GM23338 (cell line): ENCODE data around the gene PKIB. TPM values are rescaled to one million over a fixed set of nuclear protein-coding genes. Genes with fewer than 3 reads are reported as not detected.
A peak's percentile ranks its signal among the peaks of the same experiment; 100 is the strongest.
"Not testable (repeated sequence)": the region's sequence is repeated elsewhere in the genome, so short reads cannot be mapped to it uniquely, and the experiment has no call there.

ENCODE experiments used
- ATAC-seq: fragments of 200-7000 bp; cut with Tn5 transposase; 3 replicates; pipeline ENCODE4 v1.9.1; 2020
- DNase-seq: peaks from one replicate; pipeline ENCODE4 v3.0.0-alpha.2; 2015; ENCODE audit warnings: low spot score
- H2AFZ ChIP-seq: fragments of 200-600 bp; sonication (generic); 2 replicates; pipeline ENCODE4 v1.8.0; 2016; ENCODE audit warnings: antibody characterized with exemption, mild to moderate bottlenecking, moderate library complexity
- H3F3A ChIP-seq: fragments of 200-600 bp; sonication (generic); replicated peaks from 2 replicates; pipeline ENCODE4 v1.8.0; 2017; ENCODE audit warnings: antibody characterized with exemption, mixed run types, low read depth
- H3K27ac ChIP-seq: fragments of 200-600 bp; sonication (generic); 2 replicates; pipeline ENCODE4 v1.6.1; 2016; ENCODE audit warnings: low read depth
- H3K27me3 ChIP-seq: fragments of 200-600 bp; sonication (generic); 2 replicates; pipeline ENCODE4 v1.8.0; 2016; ENCODE audit warnings: mild to moderate bottlenecking, mixed run types, moderate library complexity; ENCODE audit not compliant: insufficient read depth
- H3K36me3 ChIP-seq: fragments of 200-600 bp; sonication (generic); 2 replicates; pipeline ENCODE4 v1.8.0; 2016; ENCODE audit warnings: mild to moderate bottlenecking; ENCODE audit not compliant: insufficient read depth
- H3K4me1 ChIP-seq: fragments of 200-600 bp; sonication (generic); 2 replicates; pipeline ENCODE4 v1.8.0; 2016; ENCODE audit warnings: mild to moderate bottlenecking, moderate library complexity; ENCODE audit not compliant: insufficient read depth
- H3K4me2 ChIP-seq: fragments of 200-600 bp; sonication (generic); 2 replicates; pipeline ENCODE4 v1.7.1; 2017; ENCODE audit warnings: mixed run types
- H3K4me3 ChIP-seq: fragments of 200-600 bp; sonication (generic); 2 replicates; pipeline ENCODE4 v1.6.1; 2016; ENCODE audit warnings: mixed run types
- H3K79me2 ChIP-seq: fragments of 200-600 bp; sonication (generic); replicated peaks from 2 replicates; pipeline ENCODE4 v1.8.0; 2017; ENCODE audit warnings: mild to moderate bottlenecking; ENCODE audit not compliant: insufficient read depth
- H3K9me2 ChIP-seq: fragments of 200-600 bp; sonication (generic); 2 replicates; pipeline ENCODE4 v1.8.0; 2017; ENCODE audit not compliant: insufficient read depth
- H4K20me1 ChIP-seq: fragments of 200-600 bp; sonication (generic); replicated peaks from 2 replicates; pipeline ENCODE4 v1.8.0; 2017; ENCODE audit warnings: mild to moderate bottlenecking; ENCODE audit not compliant: insufficient read depth
- H3K27ac Mint-ChIP-seq: 2 replicates; pipeline ENCODE4 v1.8.0; 2020; ENCODE audit warnings: inconsistent platforms, mild to moderate bottlenecking, moderate library complexity, mixed read lengths
- H3K27me3 Mint-ChIP-seq: 3 replicates; pipeline ENCODE4 v1.8.0; 2022; ENCODE audit warnings: low read depth, mild to moderate bottlenecking, moderate library complexity, mixed read lengths, inconsistent platforms; ENCODE audit not compliant: insufficient read depth, poor library complexity
- H3K36me3 Mint-ChIP-seq: 3 replicates; pipeline ENCODE4 v1.8.0; 2021; ENCODE audit warnings: low read depth, mild to moderate bottlenecking, inconsistent platforms, moderate library complexity, mixed read lengths
- H3K4me1 Mint-ChIP-seq: 3 replicates; pipeline ENCODE4 v1.8.0; 2020; ENCODE audit warnings: mild to moderate bottlenecking, inconsistent platforms, mixed read lengths
- H3K4me3 Mint-ChIP-seq: 3 replicates; pipeline ENCODE4 v1.8.0; 2021; ENCODE audit warnings: moderate library complexity, mild to moderate bottlenecking, inconsistent platforms, mixed read lengths
- H3K9me3 Mint-ChIP-seq: 3 replicates; pipeline ENCODE4 v1.8.0; 2020; ENCODE audit warnings: moderate library complexity, mild to moderate bottlenecking, inconsistent platforms, mixed read lengths
- CREB1 ChIP-seq: fragments of 250-450 bp; sonication (Bioruptor Pico); IDR thresholded peaks from 2 replicates; pipeline ENCODE4 v1.5.0; 2020; ENCODE audit warnings: low read depth, mild to moderate bottlenecking, moderate library complexity
- EZH2 ChIP-seq: fragments of 200-600 bp; sonication (generic); IDR thresholded peaks from one replicate; pipeline ENCODE4 v1.8.0; 2017; ENCODE audit warnings: antibody characterized with exemption, mild to moderate bottlenecking, low read depth; ENCODE audit not compliant: unreplicated experiment
- EZH2phosphoT487 ChIP-seq: fragments of 200-600 bp; sonication (generic); IDR thresholded peaks from one replicate; pipeline ENCODE4 v1.8.1; 2018; ENCODE audit warnings: antibody characterized with exemption; ENCODE audit not compliant: unreplicated experiment
- JUNB ChIP-seq: IDR thresholded peaks from one replicate; pipeline ENCODE4 v1.6.1; 2016; ENCODE audit warnings: antibody characterized with exemption; ENCODE audit not compliant: unreplicated experiment
- NANOG ChIP-seq: IDR thresholded peaks from 2 replicates; pipeline ENCODE4 v1.6.1; 2016; ENCODE audit warnings: antibody characterized with exemption, borderline replicate concordance
- POLR2AphosphoS5 ChIP-seq: IDR thresholded peaks from 2 replicates; pipeline ENCODE4 v1.6.1; 2016; ENCODE audit warnings: antibody characterized with exemption, low read depth
- STAT1 ChIP-seq: IDR thresholded peaks from one replicate; pipeline ENCODE4 v1.6.1; 2016; ENCODE audit warnings: antibody characterized with exemption; ENCODE audit not compliant: unreplicated experiment
- ZNF331 ChIP-seq: fragments of 250-450 bp; sonication (Bioruptor Pico); IDR thresholded peaks from 2 replicates; pipeline ENCODE4 v1.5.0; 2020; ENCODE audit warnings: low read depth, mild to moderate bottlenecking, moderate library complexity
- polyA plus RNA-seq: library from polyadenylated mRNA; unstranded; fragments of >200 nt; fragmentation: Nextera tagmentation; extraction: Ambion mirVana; gene quantifications from 2 replicates; pipeline ENCODE4 v1.2.1, GENCODE V29; 2016
- total RNA-seq: library from RNA; depleted of rRNA; stranded (reverse); fragments of >200 nt; shearing (Covaris generic); gene quantifications from 2 replicates; pipeline ENCODE4 v1.2.3, GENCODE V29; 2014
- TF ChIP-seq, protein P1 (sequence below): IDR thresholded peaks from one replicate; pipeline ENCODE4 v1.6.1; 2018; ENCODE audit warnings: antibody characterized with exemption; ENCODE audit not compliant: unreplicated experiment
- TF ChIP-seq, protein P2 (sequence below), 2 experiments: fragments of 200-600 bp in 1 of 2; sonication (generic) in 1 of 2; conservative IDR thresholded peaks; 2 replicates each; pipeline versions ENCODE4 v1.5.1 to v1.6.1; 2016 to 2017; ENCODE audit warnings: antibody characterized with exemption in 2 of 2, low read depth in 2 of 2, mild to moderate bottlenecking in 2 of 2, moderate library complexity in 1 of 2
- TF ChIP-seq, protein P3 (sequence below): fragments of 250-450 bp; sonication (Bioruptor Pico); IDR thresholded peaks from 2 replicates; pipeline ENCODE4 v1.5.0; 2020; ENCODE audit warnings: mild to moderate bottlenecking, moderate library complexity

PKIB gene
- total and polyA plus RNA-seq, 2 experiments from 2014 or later: 125 to 170 TPM

DNA sequence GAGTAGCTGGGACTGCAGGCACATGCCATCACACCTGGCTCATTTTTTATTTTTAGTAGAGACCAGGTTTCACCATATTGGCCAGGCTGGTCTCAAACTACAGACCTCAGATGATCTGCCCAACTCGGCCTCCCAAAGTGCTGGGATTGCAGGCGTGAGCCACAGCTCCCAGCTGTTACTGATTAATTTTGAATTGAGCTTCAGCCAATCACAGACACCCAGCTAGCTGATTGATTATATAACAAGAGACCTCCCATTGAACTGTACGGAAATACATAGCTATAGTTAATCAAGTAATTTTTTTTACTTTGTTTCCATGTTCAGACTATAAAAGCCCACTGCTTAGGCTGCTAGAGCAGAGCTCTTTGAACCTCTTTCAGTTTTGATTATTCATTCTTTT, 31.6 kb downstream of the PKIB start:
- ATAC-seq: no peak
- H3K27me3 ChIP-seq: no peaks in the 10 kb centered on the region
- H3K4me1 ChIP-seq: no peaks in the 10 kb centered on the region
- H3K4me2 ChIP-seq: no peak overlapping the region
- no peaks in the 10 kb centered on the region; the same call in 1 of the 2 replicates for H4K20me1 ChIP-seq
- H3F3A ChIP-seq: no peaks in the 10 kb centered on the region
- no peak overlapping the region for H3K4me3 Mint-ChIP-seq
- TF ChIP-seq EZH2: no peak
- TF ChIP-seq, protein P1, sequence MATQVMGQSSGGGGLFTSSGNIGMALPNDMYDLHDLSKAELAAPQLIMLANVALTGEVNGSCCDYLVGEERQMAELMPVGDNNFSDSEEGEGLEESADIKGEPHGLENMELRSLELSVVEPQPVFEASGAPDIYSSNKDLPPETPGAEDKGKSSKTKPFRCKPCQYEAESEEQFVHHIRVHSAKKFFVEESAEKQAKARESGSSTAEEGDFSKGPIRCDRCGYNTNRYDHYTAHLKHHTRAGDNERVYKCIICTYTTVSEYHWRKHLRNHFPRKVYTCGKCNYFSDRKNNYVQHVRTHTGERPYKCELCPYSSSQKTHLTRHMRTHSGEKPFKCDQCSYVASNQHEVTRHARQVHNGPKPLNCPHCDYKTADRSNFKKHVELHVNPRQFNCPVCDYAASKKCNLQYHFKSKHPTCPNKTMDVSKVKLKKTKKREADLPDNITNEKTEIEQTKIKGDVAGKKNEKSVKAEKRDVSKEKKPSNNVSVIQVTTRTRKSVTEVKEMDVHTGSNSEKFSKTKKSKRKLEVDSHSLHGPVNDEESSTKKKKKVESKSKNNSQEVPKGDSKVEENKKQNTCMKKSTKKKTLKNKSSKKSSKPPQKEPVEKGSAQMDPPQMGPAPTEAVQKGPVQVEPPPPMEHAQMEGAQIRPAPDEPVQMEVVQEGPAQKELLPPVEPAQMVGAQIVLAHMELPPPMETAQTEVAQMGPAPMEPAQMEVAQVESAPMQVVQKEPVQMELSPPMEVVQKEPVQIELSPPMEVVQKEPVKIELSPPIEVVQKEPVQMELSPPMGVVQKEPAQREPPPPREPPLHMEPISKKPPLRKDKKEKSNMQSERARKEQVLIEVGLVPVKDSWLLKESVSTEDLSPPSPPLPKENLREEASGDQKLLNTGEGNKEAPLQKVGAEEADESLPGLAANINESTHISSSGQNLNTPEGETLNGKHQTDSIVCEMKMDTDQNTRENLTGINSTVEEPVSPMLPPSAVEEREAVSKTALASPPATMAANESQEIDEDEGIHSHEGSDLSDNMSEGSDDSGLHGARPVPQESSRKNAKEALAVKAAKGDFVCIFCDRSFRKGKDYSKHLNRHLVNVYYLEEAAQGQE: no peak
- TF ChIP-seq, protein P2, sequence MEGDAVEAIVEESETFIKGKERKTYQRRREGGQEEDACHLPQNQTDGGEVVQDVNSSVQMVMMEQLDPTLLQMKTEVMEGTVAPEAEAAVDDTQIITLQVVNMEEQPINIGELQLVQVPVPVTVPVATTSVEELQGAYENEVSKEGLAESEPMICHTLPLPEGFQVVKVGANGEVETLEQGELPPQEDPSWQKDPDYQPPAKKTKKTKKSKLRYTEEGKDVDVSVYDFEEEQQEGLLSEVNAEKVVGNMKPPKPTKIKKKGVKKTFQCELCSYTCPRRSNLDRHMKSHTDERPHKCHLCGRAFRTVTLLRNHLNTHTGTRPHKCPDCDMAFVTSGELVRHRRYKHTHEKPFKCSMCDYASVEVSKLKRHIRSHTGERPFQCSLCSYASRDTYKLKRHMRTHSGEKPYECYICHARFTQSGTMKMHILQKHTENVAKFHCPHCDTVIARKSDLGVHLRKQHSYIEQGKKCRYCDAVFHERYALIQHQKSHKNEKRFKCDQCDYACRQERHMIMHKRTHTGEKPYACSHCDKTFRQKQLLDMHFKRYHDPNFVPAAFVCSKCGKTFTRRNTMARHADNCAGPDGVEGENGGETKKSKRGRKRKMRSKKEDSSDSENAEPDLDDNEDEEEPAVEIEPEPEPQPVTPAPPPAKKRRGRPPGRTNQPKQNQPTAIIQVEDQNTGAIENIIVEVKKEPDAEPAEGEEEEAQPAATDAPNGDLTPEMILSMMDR (conservative IDR thresholded peaks at IDR 0.05; ENCODE audit: low read depth in 2 of 2): no peak
- TF ChIP-seq, protein P3, sequence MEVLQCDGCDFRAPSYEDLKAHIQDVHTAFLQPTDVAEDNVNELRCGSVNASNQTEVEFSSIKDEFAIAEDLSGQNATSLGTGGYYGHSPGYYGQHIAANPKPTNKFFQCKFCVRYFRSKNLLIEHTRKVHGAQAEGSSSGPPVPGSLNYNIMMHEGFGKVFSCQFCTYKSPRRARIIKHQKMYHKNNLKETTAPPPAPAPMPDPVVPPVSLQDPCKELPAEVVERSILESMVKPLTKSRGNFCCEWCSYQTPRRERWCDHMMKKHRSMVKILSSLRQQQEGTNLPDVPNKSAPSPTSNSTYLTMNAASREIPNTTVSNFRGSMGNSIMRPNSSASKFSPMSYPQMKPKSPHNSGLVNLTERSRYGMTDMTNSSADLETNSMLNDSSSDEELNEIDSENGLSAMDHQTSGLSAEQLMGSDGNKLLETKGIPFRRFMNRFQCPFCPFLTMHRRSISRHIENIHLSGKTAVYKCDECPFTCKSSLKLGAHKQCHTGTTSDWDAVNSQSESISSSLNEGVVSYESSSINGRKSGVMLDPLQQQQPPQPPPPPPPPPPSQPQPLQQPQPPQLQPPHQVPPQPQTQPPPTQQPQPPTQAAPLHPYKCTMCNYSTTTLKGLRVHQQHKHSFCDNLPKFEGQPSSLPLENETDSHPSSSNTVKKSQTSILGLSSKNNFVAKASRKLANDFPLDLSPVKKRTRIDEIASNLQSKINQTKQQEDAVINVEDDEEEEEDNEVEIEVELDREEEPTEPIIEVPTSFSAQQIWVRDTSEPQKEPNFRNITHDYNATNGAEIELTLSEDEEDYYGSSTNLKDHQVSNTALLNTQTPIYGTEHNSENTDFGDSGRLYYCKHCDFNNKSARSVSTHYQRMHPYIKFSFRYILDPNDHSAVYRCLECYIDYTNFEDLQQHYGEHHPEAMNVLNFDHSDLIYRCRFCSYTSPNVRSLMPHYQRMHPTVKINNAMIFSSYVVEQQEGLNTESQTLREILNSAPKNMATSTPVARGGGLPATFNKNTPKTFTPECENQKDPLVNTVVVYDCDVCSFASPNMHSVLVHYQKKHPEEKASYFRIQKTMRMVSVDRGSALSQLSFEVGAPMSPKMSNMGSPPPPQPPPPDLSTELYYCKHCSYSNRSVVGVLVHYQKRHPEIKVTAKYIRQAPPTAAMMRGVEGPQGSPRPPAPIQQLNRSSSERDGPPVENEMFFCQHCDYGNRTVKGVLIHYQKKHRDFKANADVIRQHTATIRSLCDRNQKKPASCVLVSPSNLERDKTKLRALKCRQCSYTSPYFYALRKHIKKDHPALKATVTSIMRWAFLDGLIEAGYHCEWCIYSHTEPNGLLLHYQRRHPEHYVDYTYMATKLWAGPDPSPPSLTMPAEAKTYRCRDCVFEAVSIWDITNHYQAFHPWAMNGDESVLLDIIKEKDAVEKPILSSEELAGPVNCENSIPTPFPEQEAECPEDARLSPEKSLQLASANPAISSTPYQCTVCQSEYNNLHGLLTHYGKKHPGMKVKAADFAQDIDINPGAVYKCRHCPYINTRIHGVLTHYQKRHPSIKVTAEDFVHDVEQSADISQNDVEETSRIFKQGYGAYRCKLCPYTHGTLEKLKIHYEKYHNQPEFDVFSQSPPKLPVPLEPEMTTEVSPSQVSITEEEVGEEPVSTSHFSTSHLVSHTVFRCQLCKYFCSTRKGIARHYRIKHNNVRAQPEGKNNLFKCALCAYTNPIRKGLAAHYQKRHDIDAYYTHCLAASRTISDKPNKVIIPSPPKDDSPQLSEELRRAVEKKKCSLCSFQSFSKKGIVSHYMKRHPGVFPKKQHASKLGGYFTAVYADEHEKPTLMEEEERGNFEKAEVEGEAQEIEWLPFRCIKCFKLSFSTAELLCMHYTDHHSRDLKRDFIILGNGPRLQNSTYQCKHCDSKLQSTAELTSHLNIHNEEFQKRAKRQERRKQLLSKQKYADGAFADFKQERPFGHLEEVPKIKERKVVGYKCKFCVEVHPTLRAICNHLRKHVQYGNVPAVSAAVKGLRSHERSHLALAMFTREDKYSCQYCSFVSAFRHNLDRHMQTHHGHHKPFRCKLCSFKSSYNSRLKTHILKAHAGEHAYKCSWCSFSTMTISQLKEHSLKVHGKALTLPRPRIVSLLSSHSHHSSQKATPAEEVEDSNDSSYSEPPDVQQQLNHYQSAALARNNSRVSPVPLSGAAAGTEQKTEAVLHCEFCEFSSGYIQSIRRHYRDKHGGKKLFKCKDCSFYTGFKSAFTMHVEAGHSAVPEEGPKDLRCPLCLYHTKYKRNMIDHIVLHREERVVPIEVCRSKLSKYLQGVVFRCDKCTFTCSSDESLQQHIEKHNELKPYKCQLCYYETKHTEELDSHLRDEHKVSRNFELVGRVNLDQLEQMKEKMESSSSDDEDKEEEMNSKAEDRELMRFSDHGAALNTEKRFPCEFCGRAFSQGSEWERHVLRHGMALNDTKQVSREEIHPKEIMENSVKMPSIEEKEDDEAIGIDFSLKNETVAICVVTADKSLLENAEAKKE (CRISPR knock-in tag): no peak
- no peak for TF ChIP-seq JUNB
- TF ChIP-seq NANOG: no peak
- no peak for TF ChIP-seq POLR2AphosphoS5
- TF ChIP-seq ZNF331 (CRISPR knock-in tag): no peak
- TF ChIP-seq STAT1: no peak
- no peak for TF ChIP-seq CREB1 (CRISPR knock-in tag)
- TF ChIP-seq EZH2phosphoT487: no peak
- H3K27ac Mint-ChIP-seq: peak overlapping the region; percentile 34; the same call in 1 of the 2 replicates
- no peak overlapping the region for H3K4me3 ChIP-seq
- no peaks in the 10 kb centered on the region for H3K79me2 ChIP-seq
- no peak for DNase-seq
- H2AFZ ChIP-seq: no peak overlapping the region
- no peak overlapping the region for H3K27ac ChIP-seq
- H3K27me3 Mint-ChIP-seq: no peaks in the 10 kb centered on the region
- H3K9me2 ChIP-seq: no peaks in the 10 kb centered on the region
- H3K4me1 Mint-ChIP-seq: no peaks in the 10 kb centered on the region
- 0 out of 3 replicates have a peak, but pooled peaks cover 3% of the 10 kb centered on the region for H3K36me3 Mint-ChIP-seq
- H3K36me3 ChIP-seq: peaks cover 7% of the 10 kb centered on the region
- no peaks in the 10 kb centered on the region for H3K9me3 Mint-ChIP-seq

DNA sequence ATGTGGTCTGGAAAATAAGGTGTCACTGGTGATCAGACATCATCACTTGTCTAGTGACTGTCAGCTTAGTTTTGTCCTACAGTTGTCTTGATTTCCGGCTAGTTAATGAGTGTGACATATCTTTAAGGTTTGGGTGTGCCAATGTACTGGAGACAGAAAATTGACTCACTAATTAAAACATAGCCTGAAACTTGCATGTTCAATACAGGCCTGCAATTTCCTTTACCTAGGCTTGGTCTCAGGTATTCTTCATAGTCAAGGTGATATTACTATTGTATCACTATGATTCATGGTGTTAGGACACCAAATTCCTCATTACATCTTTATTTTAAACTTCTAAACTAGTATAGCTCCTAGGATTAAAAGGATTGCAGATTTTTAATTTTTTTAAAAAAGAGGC, 32.4 kb downstream of the PKIB start:
- not testable (repeated sequence) for H3K4me1 ChIP-seq, H3K79me2 ChIP-seq, H3K27ac Mint-ChIP-seq, H2AFZ ChIP-seq, H3K27ac ChIP-seq, H3F3A ChIP-seq, H3K4me3 Mint-ChIP-seq, H3K27me3 Mint-ChIP-seq, H4K20me1 ChIP-seq, H3K27me3 ChIP-seq, H3K4me2 ChIP-seq, H3K4me1 Mint-ChIP-seq, DNase-seq, H3K4me3 ChIP-seq, H3K9me3 Mint-ChIP-seq, H3K9me2 ChIP-seq, H3K36me3 Mint-ChIP-seq, H3K36me3 ChIP-seq, ATAC-seq
